SU-DHL-6 (cell line): Measurements from ENCODE around the gene WNT7B.

Experiments used
- H2AFZ ChIP-seq: fragments of 200-600 bp; sonication (generic); 2 replicates; pipeline ENCODE4 v1.6.1; 2014; ENCODE audit warnings: low read depth, mild to moderate bottlenecking, moderate library complexity, mixed read lengths, antibody characterized with exemption, low read length; ENCODE audit not compliant: severe bottlenecking
- H3F3A ChIP-seq: fragments of 200-600 bp; shearing (Covaris generic); 2 replicates; pipeline ENCODE4 v1.6.0; 2016; ENCODE audit warnings: antibody characterized with exemption, mild to moderate bottlenecking; ENCODE audit not compliant: insufficient read depth
- H3K27ac ChIP-seq: fragments of 200-600 bp; sonication (generic); 2 replicates; pipeline ENCODE4 v1.5.1; 2016; ENCODE audit warnings: low read depth, mild to moderate bottlenecking, low read length, moderate library complexity, mixed read lengths
- H3K27me3 ChIP-seq: fragments of 200-600 bp; sonication (generic), shearing (Covaris generic); 2 replicates; pipeline ENCODE4 v1.6.0; 2014; ENCODE audit warnings: mild to moderate bottlenecking, low read length
- H3K36me3 ChIP-seq: fragments of 200-600 bp; sonication (generic); 2 replicates; pipeline ENCODE4 v1.6.1; 2014; ENCODE audit warnings: mild to moderate bottlenecking, low read length, mixed read lengths
- H3K4me2 ChIP-seq: fragments of 300-600, 200-600 bp; shearing (Covaris generic), sonication (generic); 2 replicates; pipeline ENCODE4 v1.6.0; 2014; ENCODE audit warnings: low read length, low read depth, mild to moderate bottlenecking; ENCODE audit not compliant: poor library complexity, severe bottlenecking
- H3K4me3 ChIP-seq: fragments of 200-600 bp; sonication (generic); 2 replicates; pipeline ENCODE4 v1.5.1; 2014; ENCODE audit warnings: antibody characterized with exemption, low read length, mild to moderate bottlenecking, mixed read lengths; ENCODE audit not compliant: insufficient read depth, poor library complexity, severe bottlenecking
- H3K79me2 ChIP-seq: fragments of 200-600 bp; sonication (generic); 2 replicates; pipeline ENCODE4 v1.6.1; 2014; ENCODE audit warnings: mild to moderate bottlenecking, low read length, moderate library complexity; ENCODE audit not compliant: insufficient read depth
- H3K9ac ChIP-seq: fragments of 200-600 bp; sonication (generic); 2 replicates; pipeline ENCODE4 v1.7.0; 2014; ENCODE audit warnings: mild to moderate bottlenecking, low read length
- H3K9me2 ChIP-seq: fragments of 200-600 bp; sonication (generic); replicated peaks from 2 replicates; pipeline ENCODE4 v1.6.1; 2014; ENCODE audit warnings: low read length; ENCODE audit not compliant: insufficient read depth
- H3K9me3 ChIP-seq: fragments of 200-600 bp; sonication (generic); 2 replicates; pipeline ENCODE4 v1.6.1; 2014; ENCODE audit warnings: low read length, mixed read lengths; ENCODE audit not compliant: insufficient read depth
- H4K20me1 ChIP-seq: fragments of 200-600 bp; sonication (generic); 2 replicates; pipeline ENCODE4 v1.6.1; 2014; ENCODE audit warnings: low read depth, mild to moderate bottlenecking, antibody characterized with exemption, low read length, moderate library complexity, mixed read lengths
- EZH2phosphoT487 ChIP-seq: fragments of 200-600 bp; sonication (generic), shearing (Covaris generic); conservative IDR thresholded peaks from 2 replicates; pipeline ENCODE4 v1.6.1; 2018; ENCODE audit warnings: mild to moderate bottlenecking, antibody characterized with exemption, low read length, moderate library complexity, mixed read lengths
- TF ChIP-seq, protein P1 (sequence below): fragments of 200-600 bp; sonication (generic); IDR thresholded peaks from one replicate; pipeline ENCODE4 v1.5.1; 2017; ENCODE audit warnings: antibody characterized with exemption, mild to moderate bottlenecking, low read length, moderate library complexity; ENCODE audit not compliant: insufficient read depth, poor library complexity, severe bottlenecking

The WNT7B gene

DNA sequence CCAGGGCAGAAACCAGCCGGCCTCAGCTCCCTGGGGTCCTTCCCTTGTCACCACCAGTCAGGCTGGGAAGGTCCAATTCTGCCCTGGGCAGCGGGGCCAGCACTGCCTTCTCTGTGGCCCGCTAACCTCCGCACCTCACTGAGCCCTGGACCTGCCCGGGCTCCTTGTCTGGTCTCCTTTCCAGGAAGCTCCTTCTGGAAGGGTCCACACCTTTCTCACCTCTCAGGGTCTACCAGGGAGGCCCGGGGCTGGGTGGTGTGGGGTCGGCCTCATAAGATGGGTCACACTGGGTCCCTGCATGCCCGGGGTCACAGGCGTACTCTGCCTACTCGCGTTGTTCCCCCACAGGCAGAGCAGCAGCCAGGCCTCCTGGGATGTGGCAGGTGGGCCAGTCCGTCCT is 69.0 kb downstream of the WNT7B start:
- no peaks in the 10 kb centered on the region for H3K27me3 ChIP-seq
- H2AFZ ChIP-seq, result no peak overlapping the region
- H4K20me1 ChIP-seq, result no peaks in the 10 kb centered on the region
- H3K9me2 ChIP-seq, result no peaks in the 10 kb centered on the region
- no peak overlapping the region for H3K4me2 ChIP-seq
- H3K9me3 ChIP-seq, result no peaks in the 10 kb centered on the region
- no peak overlapping the region for H3K9ac ChIP-seq
- H3K36me3 ChIP-seq, result no peaks in the 10 kb centered on the region
- TF ChIP-seq, protein P1, sequence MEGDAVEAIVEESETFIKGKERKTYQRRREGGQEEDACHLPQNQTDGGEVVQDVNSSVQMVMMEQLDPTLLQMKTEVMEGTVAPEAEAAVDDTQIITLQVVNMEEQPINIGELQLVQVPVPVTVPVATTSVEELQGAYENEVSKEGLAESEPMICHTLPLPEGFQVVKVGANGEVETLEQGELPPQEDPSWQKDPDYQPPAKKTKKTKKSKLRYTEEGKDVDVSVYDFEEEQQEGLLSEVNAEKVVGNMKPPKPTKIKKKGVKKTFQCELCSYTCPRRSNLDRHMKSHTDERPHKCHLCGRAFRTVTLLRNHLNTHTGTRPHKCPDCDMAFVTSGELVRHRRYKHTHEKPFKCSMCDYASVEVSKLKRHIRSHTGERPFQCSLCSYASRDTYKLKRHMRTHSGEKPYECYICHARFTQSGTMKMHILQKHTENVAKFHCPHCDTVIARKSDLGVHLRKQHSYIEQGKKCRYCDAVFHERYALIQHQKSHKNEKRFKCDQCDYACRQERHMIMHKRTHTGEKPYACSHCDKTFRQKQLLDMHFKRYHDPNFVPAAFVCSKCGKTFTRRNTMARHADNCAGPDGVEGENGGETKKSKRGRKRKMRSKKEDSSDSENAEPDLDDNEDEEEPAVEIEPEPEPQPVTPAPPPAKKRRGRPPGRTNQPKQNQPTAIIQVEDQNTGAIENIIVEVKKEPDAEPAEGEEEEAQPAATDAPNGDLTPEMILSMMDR, result no peak
- TF ChIP-seq EZH2phosphoT487, result no peak
- no peaks in the 10 kb centered on the region for H3F3A ChIP-seq
- H3K79me2 ChIP-seq, result no peaks in the 10 kb centered on the region
- no peak overlapping the region for H3K27ac ChIP-seq
- H3K4me3 ChIP-seq, result no peak overlapping the region

DNA sequence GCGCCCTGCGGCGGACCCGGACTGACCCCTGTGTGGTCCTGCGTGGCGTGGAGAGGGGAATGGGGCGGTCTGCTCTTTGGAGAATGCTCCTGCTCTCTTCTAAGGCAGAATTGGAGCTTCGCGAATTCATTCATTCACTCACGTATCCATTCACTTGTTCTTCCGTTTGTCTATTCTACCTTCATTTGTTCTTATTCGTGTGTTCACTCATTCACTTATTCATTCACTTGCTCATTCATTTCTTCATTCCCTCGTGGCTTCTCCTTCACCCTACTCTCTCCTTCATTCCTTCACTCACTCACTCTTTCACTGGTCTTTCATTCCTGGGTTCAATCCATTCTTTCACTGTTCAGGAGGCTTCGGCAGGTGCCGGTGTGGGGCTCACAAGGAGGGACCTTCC is 69.6 kb downstream of the WNT7B start:
- TF ChIP-seq EZH2phosphoT487, result no peak
- TF ChIP-seq, protein P1, result no peak

DNA sequence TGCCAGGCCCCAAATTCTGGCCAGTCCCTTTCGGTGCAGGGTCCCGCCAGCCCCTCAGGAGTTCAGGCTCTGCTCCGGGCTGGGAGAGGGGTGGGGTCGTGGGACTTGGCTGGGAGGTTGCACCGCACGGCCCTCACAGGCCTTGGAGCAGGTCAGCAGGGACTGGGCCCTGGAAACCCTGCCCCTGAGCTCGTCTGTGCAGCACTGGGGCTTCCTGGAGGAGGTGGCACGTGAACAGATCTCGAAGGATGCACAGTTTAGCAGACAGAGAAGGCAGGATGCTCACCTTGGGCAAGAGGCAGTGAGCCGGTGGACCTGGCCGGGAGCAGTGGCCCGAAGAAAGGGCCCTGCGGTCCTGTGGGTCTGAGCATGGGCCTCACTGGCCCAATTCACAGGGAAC is 70.0 kb downstream of the WNT7B start:
- H3K27me3 ChIP-seq, result no peaks in the 10 kb centered on the region
- no peak overlapping the region for H3K27ac ChIP-seq
- no peaks in the 10 kb centered on the region for H3K36me3 ChIP-seq
- no peaks in the 10 kb centered on the region for H3F3A ChIP-seq
- H3K4me2 ChIP-seq, result no peak overlapping the region
- H4K20me1 ChIP-seq, result no peaks in the 10 kb centered on the region
- H3K4me3 ChIP-seq, result no peak overlapping the region
- H3K79me2 ChIP-seq, result no peaks in the 10 kb centered on the region
- TF ChIP-seq EZH2phosphoT487, result no peak
- TF ChIP-seq, protein P1, result no peak
- no peak overlapping the region for H2AFZ ChIP-seq
- no peak overlapping the region for H3K9ac ChIP-seq
- H3K9me2 ChIP-seq, result no peaks in the 10 kb centered on the region
- H3K9me3 ChIP-seq, result no peaks in the 10 kb centered on the region

More for the DNA sequence above, 69.6 kb downstream of the WNT7B start:
- no peaks in the 10 kb centered on the region for H3K9me3 ChIP-seq
- H3K9ac ChIP-seq, result no peak overlapping the region
- no peak overlapping the region for H3K4me3 ChIP-seq
- H3F3A ChIP-seq, result no peaks in the 10 kb centered on the region
- no peaks in the 10 kb centered on the region for H3K27me3 ChIP-seq
- no peak overlapping the region for H3K4me2 ChIP-seq
- no peak overlapping the region for H2AFZ ChIP-seq
- no peak overlapping the region for H3K27ac ChIP-seq
- no peaks in the 10 kb centered on the region for H4K20me1 ChIP-seq
- no peaks in the 10 kb centered on the region for H3K79me2 ChIP-seq
- H3K36me3 ChIP-seq, result no peaks in the 10 kb centered on the region
- H3K9me2 ChIP-seq, result no peaks in the 10 kb centered on the region
